ENCODE data around the gene LDHA. TPM values are rescaled to one million over a fixed set of nuclear protein-coding genes. Genes with fewer than 3 reads are reported as not detected.

The LDHA gene
- total and polyA plus RNA-seq, 2 of the 13 experiments (the other 11 are each of a cell fraction or from before 2014, with no cell fraction given), result 805 to 1,547 TPM

- TF ChIP-seq SP4 (CRISPR knock-in tag; IDR thresholded peaks at IDR 0.05), result peak; percentile 4; the same call in 1 of the 2 replicates
- 0 out of 2 replicates have a peak, but pooled peaks have one; percentile 13 for TF ChIP-seq ZNF609 (CRISPR knock-in tag; IDR thresholded peaks at IDR 0.05; ENCODE audit: borderline replicate concordance)
- TF ChIP-seq ZKSCAN8 (CRISPR knock-in tag; IDR thresholded peaks at IDR 0.05; ENCODE audit: borderline replicate concordance), result no peak
- no peak for TF ChIP-seq TFDP1 (CRISPR knock-in tag; IDR thresholded peaks at IDR 0.05; ENCODE audit: borderline replicate concordance)
- no peak for TF ChIP-seq KDM2A (CRISPR knock-in tag; IDR thresholded peaks at IDR 0.05; ENCODE audit: borderline replicate concordance, low read depth)
- TF ChIP-seq ATAD3A (CRISPR knock-in tag; IDR thresholded peaks at IDR 0.05), result no peak
- TF ChIP-seq ZNF775 (CRISPR knock-in tag; IDR thresholded peaks at IDR 0.05; ENCODE audit: borderline replicate concordance), result 0 out of 2 replicates have a peak, but pooled peaks have one; percentile 55
- no peak for TF ChIP-seq ZNF678 (CRISPR knock-in tag; IDR thresholded peaks at IDR 0.05)
- TF ChIP-seq KDM1A (CRISPR knock-in tag; IDR thresholded peaks at IDR 0.05), result no peak
- TF ChIP-seq ZNF234 (CRISPR knock-in tag; conservative IDR thresholded peaks at IDR 0.05), result no peak
- TF ChIP-seq ZNF550 (CRISPR knock-in tag; IDR thresholded peaks at IDR 0.05; ENCODE audit: borderline replicate concordance), result no peak
- TF ChIP-seq USF2 (IDR thresholded peaks at IDR 0.05; ENCODE audit: low read depth, low read length), result no peak
- TF ChIP-seq USF2 (CRISPR knock-in tag; IDR thresholded peaks at IDR 0.05; ENCODE audit: borderline replicate concordance), result no peak
- TF ChIP-seq ONECUT2 (CRISPR knock-in tag; IDR thresholded peaks at IDR 0.05), result 0 out of 2 replicates have a peak, but pooled peaks have one; percentile 8
- no peak for TF ChIP-seq ZBTB1 (CRISPR knock-in tag; IDR thresholded peaks at IDR 0.05; ENCODE audit: borderline replicate concordance)
- no peak for TF ChIP-seq ZNF570 (CRISPR knock-in tag; IDR thresholded peaks at IDR 0.05; ENCODE audit: borderline replicate concordance)
- TF ChIP-seq NFE2 (CRISPR knock-in tag; IDR thresholded peaks at IDR 0.05), result no peak
- no peak for TF ChIP-seq ZNF362 (CRISPR knock-in tag; IDR thresholded peaks at IDR 0.05; ENCODE audit: borderline replicate concordance)
- TF ChIP-seq SMARCE1 (IDR thresholded peaks at IDR 0.05; ENCODE audit: borderline replicate concordance), result no peak
- TF ChIP-seq NR2F6 (IDR thresholded peaks at IDR 0.05), result no peak
- TF ChIP-seq NR2F6 (CRISPR knock-in tag; IDR thresholded peaks at IDR 0.05), result no peak
These were observed 768 bp downstream of the LDHA start (continued) for GRCh38 chr11:18394928-18395734.
